PFSK-1 (cell line): ENCODE results near the gene BAZ2A.

Experiments used
- POLR2AphosphoS5 ChIP-seq: IDR thresholded peaks from 2 replicates; pipeline ENCODE4 v1.6.1; 2012; ENCODE audit warnings: low read depth, mild to moderate bottlenecking, control low read depth, low read length, moderate library complexity
- SIN3A ChIP-seq: IDR thresholded peaks from 2 replicates; pipeline ENCODE4 v1.6.1; 2012; ENCODE audit warnings: mild to moderate bottlenecking, low read length, moderate library complexity, borderline replicate concordance; ENCODE audit not compliant: insufficient read depth

DNA sequence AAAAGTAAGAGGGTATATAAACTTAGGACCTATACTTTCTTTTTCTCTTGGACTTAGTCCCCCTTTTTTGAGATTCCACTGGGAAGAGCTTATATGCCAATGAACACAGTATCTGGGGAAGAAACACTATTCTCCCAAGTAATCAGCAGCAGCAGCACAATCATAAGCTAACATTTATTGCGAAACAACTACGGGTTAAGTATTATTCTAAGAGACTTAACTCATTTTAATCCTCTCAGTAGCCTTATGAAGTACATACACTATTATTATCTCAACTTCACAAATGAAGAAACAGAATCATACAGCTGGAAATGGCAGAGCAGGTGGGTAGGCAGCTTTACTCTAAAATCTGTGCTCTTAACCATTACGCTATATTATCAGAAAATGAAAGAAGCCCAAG is 27.9 kb downstream of the BAZ2A start:
- TF ChIP-seq SIN3A = no peak
- TF ChIP-seq POLR2AphosphoS5 = no peak
